ENCODE measurements around the gene TLCD3B.

DNA sequence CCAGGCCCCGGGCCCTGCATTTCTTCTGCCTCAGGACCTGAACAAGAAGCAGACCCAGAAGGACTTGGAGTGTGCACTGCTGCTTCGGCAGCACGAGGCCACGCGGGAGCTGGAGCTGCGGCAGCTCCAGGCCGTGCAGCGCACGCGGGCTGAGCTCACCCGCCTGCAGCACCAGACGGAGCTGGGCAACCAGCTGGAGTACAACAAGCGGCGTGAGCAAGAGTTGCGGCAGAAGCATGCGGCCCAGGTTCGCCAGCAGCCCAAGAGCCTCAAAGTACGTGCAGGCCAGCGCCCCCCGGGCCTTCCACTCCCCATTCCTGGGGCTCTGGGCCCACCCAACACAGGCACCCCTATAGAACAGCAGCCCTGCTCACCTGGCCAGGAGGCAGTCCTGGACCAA is 44.8 kb downstream of the TLCD3B start:
- TF ChIP-seq CTCF (IDR thresholded peaks at IDR 0.05): no peak
- TF ChIP-seq POLR2A (IDR thresholded peaks at IDR 0.05): no peak

All from thyroid gland (tissue), 4 donors.